Activated T-helper 17 cell treated with anti-CD3 and anti-CD28 coated beads, Interleukin-2, amount 50 U/mL, for 72 hours (primary cell): ENCODE results near the gene ATP2B2. TPM values are rescaled to one million over a fixed set of nuclear protein-coding genes. Genes with fewer than 3 reads are reported as not detected.

ENCODE experiments used
- ATAC-seq: fragments of 150-1000 bp; cut with Tn5 transposase; replicated peaks from 2 replicates; pipeline ENCODE4 v1.10.0; 2021; ENCODE audit warnings: mild to moderate bottlenecking, moderate library complexity
- H3K27ac Mint-ChIP-seq: one replicate; pipeline ENCODE4 v1.8.0; 2022; ENCODE audit warnings: mixed read lengths
- H3K27me3 Mint-ChIP-seq: one replicate; pipeline ENCODE4 v1.8.0; 2022; ENCODE audit warnings: mixed read lengths
- H3K36me3 Mint-ChIP-seq: one replicate; pipeline ENCODE4 v1.8.0; 2022; ENCODE audit warnings: low read depth, mild to moderate bottlenecking, mixed read lengths
- H3K4me1 Mint-ChIP-seq: one replicate; pipeline ENCODE4 v1.8.0; 2022; ENCODE audit warnings: mixed read lengths
- H3K4me3 Mint-ChIP-seq: one replicate; pipeline ENCODE4 v1.8.0; 2022; ENCODE audit warnings: mild to moderate bottlenecking, mixed read lengths
- H3K9me3 Mint-ChIP-seq: one replicate; pipeline ENCODE4 v1.8.0; 2022; ENCODE audit warnings: mixed read lengths
- total RNA-seq, 2 donors: library from RNA; stranded (reverse); gene quantifications; one replicate each; pipeline ENCODE4 v1.2.3, GENCODE V29; 2022

Gene ATP2B2
- total RNA-seq, 2 donors from 2014 or later = not detected

GRCh38 chr3:10351013-10351735, 154.2 kb downstream of the ATP2B2 start:
- ATAC-seq = no peak
- H3K27me3 Mint-ChIP-seq = no peaks in the 10 kb centered on the region
- H3K4me3 Mint-ChIP-seq = no peak overlapping the region
- H3K27ac Mint-ChIP-seq = peak overlapping the region; percentile 22
- H3K9me3 Mint-ChIP-seq = no peaks in the 10 kb centered on the region
- H3K4me1 Mint-ChIP-seq = no peaks in the 10 kb centered on the region
- no peaks in the 10 kb centered on the region for H3K36me3 Mint-ChIP-seq

GRCh38 chr3:10350324-10350985, 154.9 kb downstream of the ATP2B2 start:
- Mint-ChIP-seq H3K9me3 (no peaks in the 10 kb centered on the region), H3K27ac (no peak overlapping the region), H3K4me1 (no peaks in the 10 kb centered on the region), H3K27me3 (no peaks in the 10 kb centered on the region), H3K36me3 (no peaks in the 10 kb centered on the region), H3K4me3 (no peak overlapping the region)
- no peak for ATAC-seq

- Mint-ChIP-seq H3K9me3 (no peaks in the 10 kb centered on the region), H3K36me3 (no peaks in the 10 kb centered on the region), H3K4me3 (no peak overlapping the region), H3K27me3 (no peaks in the 10 kb centered on the region), H3K27ac (no peak overlapping the region), H3K4me1 (no peaks in the 10 kb centered on the region)
- no peak for ATAC-seq
These were observed 155.6 kb downstream of the ATP2B2 start for GRCh38 chr3:10349801-10350200.

- Mint-ChIP-seq H3K4me3 (no peak overlapping the region), H3K4me1 (peaks cover 5% of the 10 kb centered on the region), H3K36me3 (no peaks in the 10 kb centered on the region), H3K9me3 (no peaks in the 10 kb centered on the region), H3K27me3 (no peaks in the 10 kb centered on the region), H3K27ac (no peak overlapping the region)
- no peak for ATAC-seq
These were observed 157.0 kb downstream of the ATP2B2 start for GRCh38 chr3:10348404-10348721.

- no peak overlapping the region for H3K27ac Mint-ChIP-seq
These were observed 157.6 kb downstream of the ATP2B2 start for GRCh38 chr3:10347648-10348403.

GRCh38 chr3:10345911-10346310, 159.5 kb downstream of the ATP2B2 start:
- no peaks in the 10 kb centered on the region for H3K27me3 Mint-ChIP-seq
- no peaks in the 10 kb centered on the region for H3K36me3 Mint-ChIP-seq
- H3K4me3 Mint-ChIP-seq = no peak overlapping the region
- no peak overlapping the region for H3K27ac Mint-ChIP-seq
- peaks cover 5% of the 10 kb centered on the region for H3K4me1 Mint-ChIP-seq
- ATAC-seq = no peak
- no peaks in the 10 kb centered on the region for H3K9me3 Mint-ChIP-seq

More at GRCh38 chr3:10347648-10348403, 157.6 kb downstream of the ATP2B2 start:
- Mint-ChIP-seq H3K36me3 (no peaks in the 10 kb centered on the region), H3K27me3 (no peaks in the 10 kb centered on the region), H3K4me3 (no peak overlapping the region), H3K9me3 (no peaks in the 10 kb centered on the region), H3K4me1 (peaks cover 5% of the 10 kb centered on the region)
- no peak for ATAC-seq

- no peaks in the 10 kb centered on the region for H3K9me3 Mint-ChIP-seq
- no peaks in the 10 kb centered on the region for H3K27me3 Mint-ChIP-seq
- H3K27ac Mint-ChIP-seq = no peak overlapping the region
- no peaks in the 10 kb centered on the region for H3K36me3 Mint-ChIP-seq
- no peak for ATAC-seq
- H3K4me1 Mint-ChIP-seq = peaks cover 5% of the 10 kb centered on the region
- no peak overlapping the region for H3K4me3 Mint-ChIP-seq
These were observed 160.3 kb downstream of the ATP2B2 start for GRCh38 chr3:10344944-10345575.

DNA sequence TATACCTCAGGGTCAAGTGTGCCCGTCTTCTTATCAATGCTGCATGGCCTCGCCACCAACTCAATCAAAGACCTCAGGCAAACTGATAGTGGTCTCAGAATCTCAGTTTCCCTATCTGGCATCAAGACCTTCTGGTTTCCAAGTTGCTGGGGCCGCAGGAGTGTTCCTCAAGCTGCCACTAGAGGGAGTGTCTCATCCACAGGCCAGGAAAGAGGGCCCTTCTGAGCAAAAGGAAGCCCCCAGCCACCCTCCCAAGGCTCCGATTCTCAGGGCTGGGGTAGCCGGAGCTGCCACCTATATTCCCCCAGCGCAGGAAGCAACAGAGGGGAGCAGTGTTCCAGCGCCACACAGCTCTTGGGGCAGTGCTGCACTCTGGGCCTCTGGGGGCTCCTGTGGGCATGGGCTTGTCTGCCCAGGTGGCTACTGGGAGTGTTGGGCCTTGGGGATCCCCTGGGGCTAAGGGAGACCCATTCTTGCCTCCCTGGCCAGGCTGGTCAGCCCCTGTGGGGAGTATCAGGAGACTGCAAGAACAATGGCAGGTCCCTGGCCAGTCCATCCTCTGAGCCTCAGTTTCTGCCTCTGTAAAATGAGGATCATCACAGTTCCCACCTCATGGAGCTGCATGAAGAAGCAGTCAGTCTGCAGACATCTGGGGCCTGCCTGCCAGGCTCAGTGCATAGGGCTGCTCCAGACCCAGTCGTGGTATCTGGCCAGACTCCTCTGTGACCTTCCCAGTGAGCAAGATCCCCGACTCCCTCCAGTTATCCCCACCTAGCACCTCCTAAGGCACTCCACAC, 161.0 kb downstream of the ATP2B2 start:
- Mint-ChIP-seq H3K27me3 (no peaks in the 10 kb centered on the region), H3K27ac (no peak overlapping the region), H3K4me3 (no peak overlapping the region), H3K4me1 (peaks cover 5% of the 10 kb centered on the region), H3K9me3 (no peaks in the 10 kb centered on the region), H3K36me3 (no peaks in the 10 kb centered on the region)
- ATAC-seq = peak; percentile 40

DNA sequence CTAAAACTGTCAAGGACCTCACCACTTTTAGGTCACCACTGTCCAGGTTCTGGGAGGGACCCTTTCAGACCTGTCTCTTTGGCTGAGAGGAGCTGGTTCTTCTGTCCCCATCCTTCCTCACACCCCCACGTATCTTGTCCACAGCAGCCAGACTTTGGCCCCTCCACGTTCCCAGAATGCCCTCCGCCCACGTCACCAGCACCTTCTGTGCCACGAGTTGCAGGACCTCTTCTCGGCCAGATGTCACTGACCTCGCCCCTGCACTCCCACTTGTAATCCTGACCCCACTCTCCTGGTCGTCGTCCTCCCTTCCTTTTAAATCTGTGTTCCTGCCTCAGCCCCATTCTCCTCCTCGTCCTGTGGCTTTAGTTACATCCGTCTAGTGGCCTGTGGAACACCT, 161.9 kb downstream of the ATP2B2 start:
- no peak for ATAC-seq
- no peak overlapping the region for H3K27ac Mint-ChIP-seq
- H3K36me3 Mint-ChIP-seq = no peaks in the 10 kb centered on the region
- H3K9me3 Mint-ChIP-seq = no peaks in the 10 kb centered on the region
- peaks cover 5% of the 10 kb centered on the region for H3K4me1 Mint-ChIP-seq
- H3K4me3 Mint-ChIP-seq = no peak overlapping the region
- H3K27me3 Mint-ChIP-seq = no peaks in the 10 kb centered on the region

DNA sequence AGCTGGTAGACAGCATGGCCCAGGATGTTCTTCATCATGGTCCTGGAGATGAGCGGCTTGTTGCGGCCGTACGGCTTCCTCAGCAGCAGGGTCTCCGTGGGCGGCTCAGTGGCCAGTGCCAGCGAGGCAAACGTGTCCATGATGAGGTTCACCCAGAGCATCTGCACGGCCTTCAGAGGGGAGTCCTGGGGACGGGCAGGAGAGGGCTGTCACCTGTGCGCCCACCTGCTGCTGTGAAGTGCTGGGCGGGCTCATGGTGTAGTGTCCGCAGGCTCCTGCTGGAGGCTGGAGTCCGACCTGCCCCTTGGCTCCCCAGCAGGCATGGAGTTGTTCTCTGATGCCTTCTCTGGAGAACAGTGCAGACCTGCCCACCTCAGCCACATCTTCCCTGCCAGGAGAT, 162.6 kb downstream of the ATP2B2 start:
- no peak overlapping the region for H3K27ac Mint-ChIP-seq
- H3K4me3 Mint-ChIP-seq = no peak overlapping the region
- no peak for ATAC-seq
- H3K9me3 Mint-ChIP-seq = no peaks in the 10 kb centered on the region
- H3K36me3 Mint-ChIP-seq = no peaks in the 10 kb centered on the region
- peaks cover 5% of the 10 kb centered on the region for H3K4me1 Mint-ChIP-seq
- H3K27me3 Mint-ChIP-seq = no peaks in the 10 kb centered on the region

GRCh38 chr3:10341901-10342398, 163.4 kb downstream of the ATP2B2 start:
- Mint-ChIP-seq H3K4me3 (no peak overlapping the region), H3K36me3 (no peaks in the 10 kb centered on the region), H3K27ac (no peak overlapping the region), H3K9me3 (no peaks in the 10 kb centered on the region), H3K27me3 (no peaks in the 10 kb centered on the region), H3K4me1 (peaks cover 5% of the 10 kb centered on the region)
- ATAC-seq = no peak

DNA sequence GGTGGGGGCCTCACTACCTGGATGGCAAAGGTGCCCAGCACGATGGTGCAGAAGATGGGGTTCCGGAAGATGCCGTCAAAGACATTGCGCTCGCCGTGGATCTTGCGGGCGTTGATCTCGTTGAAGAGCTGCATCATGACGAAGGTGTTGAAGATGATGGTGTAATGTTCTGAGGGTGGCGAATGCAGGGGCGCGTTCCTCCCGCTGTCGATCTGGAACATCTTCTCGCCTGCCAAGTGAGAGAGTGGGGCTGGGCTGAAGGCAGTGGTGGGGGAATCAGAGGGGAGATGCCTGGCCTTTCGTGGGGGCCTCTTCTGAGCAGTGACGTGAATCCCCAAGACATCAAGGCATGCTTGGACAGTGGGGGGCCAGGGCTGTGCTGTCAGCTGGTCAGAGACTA, 164.9 kb downstream of the ATP2B2 start:
- H3K9me3 Mint-ChIP-seq = no peaks in the 10 kb centered on the region
- H3K27me3 Mint-ChIP-seq = no peaks in the 10 kb centered on the region
- ATAC-seq = no peak
- H3K36me3 Mint-ChIP-seq = no peaks in the 10 kb centered on the region
- H3K27ac Mint-ChIP-seq = no peak overlapping the region
- H3K4me3 Mint-ChIP-seq = no peak overlapping the region
- peaks cover 5% of the 10 kb centered on the region for H3K4me1 Mint-ChIP-seq

DNA sequence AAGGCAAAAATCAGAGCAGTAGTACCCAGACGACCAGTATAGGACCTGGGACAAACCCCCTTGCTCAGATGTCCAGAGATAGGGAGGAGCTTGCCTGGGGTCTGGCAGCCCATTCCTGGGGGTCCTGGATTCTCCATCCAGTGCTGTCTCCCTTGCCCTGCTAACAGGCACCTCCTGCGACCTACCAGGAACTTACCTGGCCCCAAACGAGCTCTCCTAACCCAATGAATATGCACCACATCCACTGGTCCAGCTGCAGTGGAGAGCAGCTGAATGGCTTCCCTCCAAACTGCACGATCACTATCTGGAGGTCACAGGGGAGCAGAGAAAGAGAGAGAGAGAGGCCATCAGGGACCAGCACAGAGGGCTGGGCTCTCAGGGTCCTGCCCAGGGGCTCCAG, 165.3 kb downstream of the ATP2B2 start:
- no peak for ATAC-seq
- Mint-ChIP-seq H3K36me3 (no peaks in the 10 kb centered on the region), H3K4me3 (no peak overlapping the region), H3K27ac (no peak overlapping the region), H3K9me3 (no peaks in the 10 kb centered on the region), H3K27me3 (no peaks in the 10 kb centered on the region), H3K4me1 (peaks cover 5% of the 10 kb centered on the region)
